Astrocyte of the cerebellum (primary cell): Measurements from ENCODE around the gene CERS6.
"Not testable (repeated sequence)": the region's sequence is repeated elsewhere in the genome, so short reads cannot be mapped to it uniquely, and the experiment has no call there.

ENCODE experiments used
- DNase-seq: peaks from one replicate; pipeline ENCODE4 v3.0.0-alpha.2; 2011; ENCODE audit warnings: low read depth
- H3K4me3 ChIP-seq: 2 replicates; pipeline ENCODE4 v1.5.1; 2011; ENCODE audit warnings: mild to moderate bottlenecking, low read depth, low read length, moderate library complexity
- CTCF ChIP-seq: IDR thresholded peaks from 2 replicates; pipeline ENCODE4 v1.5.1; 2012; ENCODE audit warnings: low read length, low read depth, moderate library complexity, mild to moderate bottlenecking; ENCODE audit errors: missing control alignments
- in situ Hi-C: cut with HindIII; loops from 2 replicates; pipeline ENCODE4 v1.10.0; 2017; ENCODE audit warnings: low sequenced_read_pairs

CERS6 gene

GRCh38 chr2:168782271-168782670, 326.2 kb downstream of the CERS6 start:
- TF ChIP-seq CTCF = no peak
- DNase-seq = no peak
- no peak overlapping the region for H3K4me3 ChIP-seq
- in situ Hi-C loops = no loop called here

- no peak for TF ChIP-seq CTCF
- no peak overlapping the region for H3K4me3 ChIP-seq
- in situ Hi-C loops = no loop called here
- no peak for DNase-seq
These were observed 328.9 kb downstream of the CERS6 start for GRCh38 chr2:168784993-168785392.

GRCh38 chr2:168787098-168787781, 331.2 kb downstream of the CERS6 start:
- no peak for TF ChIP-seq CTCF
- H3K4me3 ChIP-seq = no peak overlapping the region
- no peak for DNase-seq
- in situ Hi-C loops = no loop called here

- H3K4me3 ChIP-seq = no peak overlapping the region
- no peak for DNase-seq
- in situ Hi-C loops = no loop called here
- no peak for TF ChIP-seq CTCF
These were observed 331.8 kb downstream of the CERS6 start for GRCh38 chr2:168787782-168788376.

GRCh38 chr2:168789776-168790175, 333.7 kb downstream of the CERS6 start:
- in situ Hi-C loops = no loop called here
- no peak overlapping the region for H3K4me3 ChIP-seq
- DNase-seq = no peak
- TF ChIP-seq CTCF = no peak

GRCh38 chr2:168790226-168790902, 334.3 kb downstream of the CERS6 start:
- no peak overlapping the region for H3K4me3 ChIP-seq
- DNase-seq = no peak
- TF ChIP-seq CTCF = no peak
- in situ Hi-C loops = no loop called here

- DNase-seq, H3K4me3 ChIP-seq, in situ Hi-C loops: not testable (repeated sequence)
These were observed 335.1 kb downstream of the CERS6 start for GRCh38 chr2:168791140-168791539.
